ENCODE data around the gene FAM131B. TPM values are rescaled to one million over a fixed set of nuclear protein-coding genes. Genes with fewer than 3 reads are reported as not detected.
A peak's percentile ranks its signal among the peaks of the same experiment; 100 is the strongest.

Gene FAM131B
- total RNA-seq, 1 experiment from 2014 or later, result 25.3 TPM

- TF ChIP-seq, protein P1, sequence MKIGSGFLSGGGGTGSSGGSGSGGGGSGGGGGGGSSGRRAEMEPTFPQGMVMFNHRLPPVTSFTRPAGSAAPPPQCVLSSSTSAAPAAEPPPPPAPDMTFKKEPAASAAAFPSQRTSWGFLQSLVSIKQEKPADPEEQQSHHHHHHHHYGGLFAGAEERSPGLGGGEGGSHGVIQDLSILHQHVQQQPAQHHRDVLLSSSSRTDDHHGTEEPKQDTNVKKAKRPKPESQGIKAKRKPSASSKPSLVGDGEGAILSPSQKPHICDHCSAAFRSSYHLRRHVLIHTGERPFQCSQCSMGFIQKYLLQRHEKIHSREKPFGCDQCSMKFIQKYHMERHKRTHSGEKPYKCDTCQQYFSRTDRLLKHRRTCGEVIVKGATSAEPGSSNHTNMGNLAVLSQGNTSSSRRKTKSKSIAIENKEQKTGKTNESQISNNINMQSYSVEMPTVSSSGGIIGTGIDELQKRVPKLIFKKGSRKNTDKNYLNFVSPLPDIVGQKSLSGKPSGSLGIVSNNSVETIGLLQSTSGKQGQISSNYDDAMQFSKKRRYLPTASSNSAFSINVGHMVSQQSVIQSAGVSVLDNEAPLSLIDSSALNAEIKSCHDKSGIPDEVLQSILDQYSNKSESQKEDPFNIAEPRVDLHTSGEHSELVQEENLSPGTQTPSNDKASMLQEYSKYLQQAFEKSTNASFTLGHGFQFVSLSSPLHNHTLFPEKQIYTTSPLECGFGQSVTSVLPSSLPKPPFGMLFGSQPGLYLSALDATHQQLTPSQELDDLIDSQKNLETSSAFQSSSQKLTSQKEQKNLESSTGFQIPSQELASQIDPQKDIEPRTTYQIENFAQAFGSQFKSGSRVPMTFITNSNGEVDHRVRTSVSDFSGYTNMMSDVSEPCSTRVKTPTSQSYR (CRISPR knock-in tag; IDR thresholded peaks at IDR 0.05), result no peak
- TF ChIP-seq MYBL2 (CRISPR knock-in tag; IDR thresholded peaks at IDR 0.05) (no peak), GTF2I (CRISPR knock-in tag; conservative IDR thresholded peaks at IDR 0.05) (no peak), EMX1 (CRISPR knock-in tag; IDR thresholded peaks at IDR 0.05) (no peak), ZNF423 (CRISPR knock-in tag; IDR thresholded peaks at IDR 0.05) (no peak), ZMAT4 (CRISPR knock-in tag; IDR thresholded peaks at IDR 0.05) (no peak), JAZF1 (CRISPR knock-in tag; IDR thresholded peaks at IDR 0.05) (no peak)
These were observed 31.2 kb downstream of the FAM131B start (continued) for GRCh38 chr7:143331179-143331801.

- H3K27me3 Mint-ChIP-seq (ENCODE audit: low read depth), result no peaks in the 10 kb centered on the region
- peaks cover 19% of the 10 kb centered on the region for H3K4me1 Mint-ChIP-seq
- POLR2A ChIA-PET, result no interaction called here
- CTCF ChIA-PET, result interaction anchor here (1.3 to 2.1 kb wide), 2 partner anchors 9 to 16 kb away, joined by 3 to 8 read pairs; no protein-coding TSS in a partner anchor
- DNase-seq (ENCODE audit: low spot score) (no peak), ATAC-seq (peak; percentile 52)
- H3K36me3 Mint-ChIP-seq, result no peaks in the 10 kb centered on the region
- no peaks in the 10 kb centered on the region for H3K9me3 Mint-ChIP-seq
- no peak overlapping the region for H3K4me3 Mint-ChIP-seq
- H3K27ac Mint-ChIP-seq, result no peak overlapping the region
- TF ChIP-seq IRF1 (CRISPR knock-in tag; IDR thresholded peaks at IDR 0.05) (no peak), ATF6 (CRISPR knock-in tag; IDR thresholded peaks at IDR 0.05) (no peak), CBFB (CRISPR knock-in tag; IDR thresholded peaks at IDR 0.05; ENCODE audit: low read depth) (no peak), HMGA2 (CRISPR knock-in tag; IDR thresholded peaks at IDR 0.05) (no peak), STAT6 (CRISPR knock-in tag; conservative IDR thresholded peaks at IDR 0.05; ENCODE audit: low read depth) (no peak), HMGXB4 (CRISPR knock-in tag; IDR thresholded peaks at IDR 0.05) (no peak), MXD4 (CRISPR knock-in tag; IDR thresholded peaks at IDR 0.05; ENCODE audit: borderline replicate concordance) (no peak)
- TF ChIP-seq, protein P2, sequence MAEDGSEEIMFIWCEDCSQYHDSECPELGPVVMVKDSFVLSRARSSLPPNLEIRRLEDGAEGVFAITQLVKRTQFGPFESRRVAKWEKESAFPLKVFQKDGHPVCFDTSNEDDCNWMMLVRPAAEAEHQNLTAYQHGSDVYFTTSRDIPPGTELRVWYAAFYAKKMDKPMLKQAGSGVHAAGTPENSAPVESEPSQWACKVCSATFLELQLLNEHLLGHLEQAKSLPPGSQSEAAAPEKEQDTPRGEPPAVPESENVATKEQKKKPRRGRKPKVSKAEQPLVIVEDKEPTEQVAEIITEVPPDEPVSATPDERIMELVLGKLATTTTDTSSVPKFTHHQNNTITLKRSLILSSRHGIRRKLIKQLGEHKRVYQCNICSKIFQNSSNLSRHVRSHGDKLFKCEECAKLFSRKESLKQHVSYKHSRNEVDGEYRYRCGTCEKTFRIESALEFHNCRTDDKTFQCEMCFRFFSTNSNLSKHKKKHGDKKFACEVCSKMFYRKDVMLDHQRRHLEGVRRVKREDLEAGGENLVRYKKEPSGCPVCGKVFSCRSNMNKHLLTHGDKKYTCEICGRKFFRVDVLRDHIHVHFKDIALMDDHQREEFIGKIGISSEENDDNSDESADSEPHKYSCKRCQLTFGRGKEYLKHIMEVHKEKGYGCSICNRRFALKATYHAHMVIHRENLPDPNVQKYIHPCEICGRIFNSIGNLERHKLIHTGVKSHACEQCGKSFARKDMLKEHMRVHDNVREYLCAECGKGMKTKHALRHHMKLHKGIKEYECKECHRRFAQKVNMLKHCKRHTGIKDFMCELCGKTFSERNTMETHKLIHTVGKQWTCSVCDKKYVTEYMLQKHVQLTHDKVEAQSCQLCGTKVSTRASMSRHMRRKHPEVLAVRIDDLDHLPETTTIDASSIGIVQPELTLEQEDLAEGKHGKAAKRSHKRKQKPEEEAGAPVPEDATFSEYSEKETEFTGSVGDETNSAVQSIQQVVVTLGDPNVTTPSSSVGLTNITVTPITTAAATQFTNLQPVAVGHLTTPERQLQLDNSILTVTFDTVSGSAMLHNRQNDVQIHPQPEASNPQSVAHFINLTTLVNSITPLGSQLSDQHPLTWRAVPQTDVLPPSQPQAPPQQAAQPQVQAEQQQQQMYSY (CRISPR knock-in tag; IDR thresholded peaks at IDR 0.05), result no peak
- TF ChIP-seq, protein P3, sequence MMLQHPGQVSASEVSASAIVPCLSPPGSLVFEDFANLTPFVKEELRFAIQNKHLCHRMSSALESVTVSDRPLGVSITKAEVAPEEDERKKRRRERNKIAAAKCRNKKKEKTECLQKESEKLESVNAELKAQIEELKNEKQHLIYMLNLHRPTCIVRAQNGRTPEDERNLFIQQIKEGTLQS (CRISPR knock-in tag; conservative IDR thresholded peaks at IDR 0.05), result no peak
- TF ChIP-seq, protein P4, sequence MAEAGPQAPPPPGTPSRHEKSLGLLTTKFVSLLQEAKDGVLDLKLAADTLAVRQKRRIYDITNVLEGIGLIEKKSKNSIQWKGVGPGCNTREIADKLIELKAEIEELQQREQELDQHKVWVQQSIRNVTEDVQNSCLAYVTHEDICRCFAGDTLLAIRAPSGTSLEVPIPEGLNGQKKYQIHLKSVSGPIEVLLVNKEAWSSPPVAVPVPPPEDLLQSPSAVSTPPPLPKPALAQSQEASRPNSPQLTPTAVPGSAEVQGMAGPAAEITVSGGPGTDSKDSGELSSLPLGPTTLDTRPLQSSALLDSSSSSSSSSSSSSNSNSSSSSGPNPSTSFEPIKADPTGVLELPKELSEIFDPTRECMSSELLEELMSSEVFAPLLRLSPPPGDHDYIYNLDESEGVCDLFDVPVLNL (CRISPR knock-in tag; IDR thresholded peaks at IDR 0.05; ENCODE audit: borderline replicate concordance, low read depth), result no peak
These were observed 32.9 kb downstream of the FAM131B start for GRCh38 chr7:143329471-143330170.
